ENCODE measurements around the gene MYLK.

DNA sequence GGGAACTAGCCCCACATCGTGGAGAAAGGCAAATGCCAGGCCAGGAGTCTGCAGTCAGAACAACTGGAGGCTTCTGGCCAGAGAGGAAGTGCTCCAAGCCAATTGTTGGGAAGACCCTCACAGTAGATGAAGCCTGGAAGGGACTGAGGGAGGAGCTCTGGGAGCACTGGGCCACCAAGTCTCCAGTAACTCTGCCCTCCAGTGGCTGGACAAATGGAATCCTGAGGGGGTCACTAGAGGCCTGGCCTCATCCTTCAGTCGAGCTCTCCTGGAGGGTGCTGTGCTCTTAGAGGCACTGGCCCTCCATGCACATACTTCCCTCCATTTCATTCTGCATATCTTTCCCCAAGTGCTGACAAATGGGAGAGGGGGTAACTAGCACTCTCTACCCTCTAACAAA lies 103.0 kb downstream of the MYLK start:
- TF ChIP-seq CTCF (IDR thresholded peaks at IDR 0.05; ENCODE audit: poor library complexity) = no peak
- TF ChIP-seq EZH2 (IDR thresholded peaks at IDR 0.05; ENCODE audit: borderline replicate concordance) = no peak
- no peak for TF ChIP-seq EZH2phosphoT487 (IDR thresholded peaks at IDR 0.05; ENCODE audit: low read depth, severe bottlenecking, unreplicated experiment)
